H1 (cell line): Measurements from ENCODE around the gene ALK. TPM values are rescaled to one million over a fixed set of nuclear protein-coding genes. Genes with fewer than 3 reads are reported as not detected.

Source experiments
- CTCF ChIA-PET: fragments of 300-600 bp; sonication (Branson Sonifier 250); formaldehyde crosslinking; loops from one replicate; lab custom pipeline; 2021; ENCODE audit not compliant: partially characterized antibody; lab: Charles Lee
- POLR2A ChIA-PET: fragments of 300-600 bp; sonication (Branson Sonifier 250); formaldehyde crosslinking; loops from one replicate; lab custom pipeline; 2021; ENCODE audit warnings: inconsistent platforms; ENCODE audit not compliant: partially characterized antibody; lab: Charles Lee
- DNase-seq, 2 experiments: peaks; one replicate each; pipeline versions ENCODE4 v3.0.0 to v3.0.0-alpha.2; 2010 to 2022; ENCODE audit warnings: low spot score in 2 of 2, low read depth in 1 of 2, mixed read lengths in 1 of 2
- FAIRE-seq: peaks from 2 replicates; lab custom pipeline; 2011; peaks lifted over from hg19 to GRCh38; lab: Jason Lieb, UNC
- H2AFZ ChIP-seq: 2 replicates; pipeline ENCODE4 v1.8.1; 2012; ENCODE audit warnings: low read length, inconsistent platforms
- H2AK5ac ChIP-seq: 2 replicates; pipeline ENCODE4 v1.6.1; 2013; ENCODE audit warnings: low read depth, low read length
- H2BK120ac ChIP-seq: replicated peaks from 2 replicates; pipeline ENCODE3; 2013; ENCODE audit warnings: low read depth, low read length, inconsistent platforms
- H2BK12ac ChIP-seq: 2 replicates; pipeline ENCODE4 v1.6.1; 2013; ENCODE audit warnings: low read depth, low read length
- H2BK15ac ChIP-seq: 2 replicates; pipeline ENCODE4 v1.6.1; 2013; ENCODE audit warnings: low read length
- H2BK20ac ChIP-seq: 2 replicates; pipeline ENCODE4 v1.6.1; 2013; ENCODE audit warnings: low read length
- H2BK5ac ChIP-seq: 2 replicates; pipeline ENCODE4 v1.6.1; 2013; ENCODE audit warnings: low read depth, low read length
- H3K14ac ChIP-seq: 2 replicates; pipeline ENCODE4 v1.6.1; 2013; ENCODE audit warnings: inconsistent platforms; ENCODE audit not compliant: insufficient read length
- H3K18ac ChIP-seq: 2 replicates; pipeline ENCODE4 v1.6.1; 2013; ENCODE audit warnings: low read length; ENCODE audit errors: extremely low read depth
- H3K23ac ChIP-seq: 2 replicates; pipeline ENCODE4 v1.6.1; 2013; ENCODE audit warnings: inconsistent platforms; ENCODE audit not compliant: insufficient read length
- H3K23me2 ChIP-seq: 2 replicates; pipeline ENCODE4 v1.6.1; 2013; ENCODE audit warnings: low read depth, low read length
- H3K27ac ChIP-seq: 2 replicates; pipeline ENCODE4 v1.6.1; 2011; ENCODE audit warnings: low read depth, low read length, inconsistent platforms
- H3K27me3 ChIP-seq, 4 experiments: replicated peaks in 1 of 4; 1 replicate in 1 of 4; 2 replicates in 3 of 4; pipeline versions ENCODE4 v1.6.1 to v1.8.1; 2011 to 2013; ENCODE audit warnings: low read length in 3 of 4, mild to moderate bottlenecking in 3 of 4, inconsistent platforms in 2 of 4, mixed read lengths in 2 of 4, moderate library complexity in 1 of 4; ENCODE audit not compliant: control insufficient read depth in 3 of 4, insufficient read depth in 3 of 4; ENCODE audit errors: extremely low read depth in 1 of 4
- H3K36me3 ChIP-seq, 4 experiments: 2 replicates each; pipeline versions ENCODE4 v1.6.1 to v1.8.1; 2011 to 2013; ENCODE audit warnings: mild to moderate bottlenecking in 4 of 4, low read length in 3 of 4, moderate library complexity in 2 of 4, control low read depth in 1 of 4, inconsistent platforms in 1 of 4; ENCODE audit not compliant: insufficient read depth in 4 of 4, control insufficient read depth in 2 of 4
- H3K4ac ChIP-seq: replicated peaks from 2 replicates; pipeline ENCODE3; 2013; ENCODE audit warnings: low read length, low read depth, mixed read lengths, inconsistent platforms; ENCODE audit not compliant: insufficient read length
- H3K4me1 ChIP-seq, 4 experiments: replicated peaks in 1 of 4; 1 replicate in 1 of 4; 2 replicates in 3 of 4; pipeline versions ENCODE4 v1.6.1 to v1.8.1; 2011 to 2013; ENCODE audit warnings: low read length in 3 of 4, inconsistent platforms in 2 of 4, mixed read lengths in 1 of 4; ENCODE audit not compliant: insufficient read depth in 4 of 4, control insufficient read depth in 3 of 4
- H3K4me2 ChIP-seq, 2 experiments: 2 replicates each; pipeline versions ENCODE4 v1.6.1 to v1.8.1; 2011 to 2013; ENCODE audit warnings: low read depth in 2 of 2, low read length in 2 of 2, control low read depth in 1 of 2, inconsistent platforms in 1 of 2, mild to moderate bottlenecking in 1 of 2; ENCODE audit not compliant: insufficient read depth in 1 of 2
- H3K4me3 ChIP-seq, 4 experiments: fragments of 200-600, 300-600 bp in 1 of 4; sonication (generic), shearing (Covaris generic), sonication (Bioruptor Twin) in 1 of 4; 2 replicates each; pipeline versions ENCODE4 v1.5.1 to v1.8.1; 2011 to 2016; ENCODE audit warnings: low read length in 4 of 4, low read depth in 3 of 4, control low read depth in 2 of 4, inconsistent platforms in 2 of 4, mild to moderate bottlenecking in 2 of 4, mixed read lengths in 1 of 4, moderate library complexity in 1 of 4; ENCODE audit not compliant: insufficient read depth in 2 of 4; ENCODE audit errors: extremely low read depth in 1 of 4
- H3K56ac ChIP-seq: replicated peaks from 2 replicates; pipeline ENCODE3; 2013; ENCODE audit warnings: low read depth, mild to moderate bottlenecking, mixed read lengths, low read length, inconsistent platforms; ENCODE audit not compliant: insufficient read length
- H3K79me1 ChIP-seq: 2 replicates; pipeline ENCODE4 v1.6.1; 2013; ENCODE audit warnings: low read depth, low read length, control low read depth
- H3K79me2 ChIP-seq, 2 experiments: 2 replicates each; pipeline versions ENCODE4 v1.6.1 to v1.8.1; 2012 to 2013; ENCODE audit warnings: low read length in 2 of 2, mild to moderate bottlenecking in 2 of 2, inconsistent platforms in 1 of 2; ENCODE audit not compliant: insufficient read depth in 2 of 2, control insufficient read depth in 1 of 2
- H3K9ac ChIP-seq, 4 experiments: replicated peaks in 1 of 4; 1 replicate in 1 of 4; 2 replicates in 3 of 4; pipeline versions ENCODE4 v1.6.1 to v1.8.1; 2011 to 2013; ENCODE audit warnings: low read depth in 3 of 4, low read length in 3 of 4, control low read depth in 2 of 4, mild to moderate bottlenecking in 2 of 4, moderate library complexity in 2 of 4, inconsistent platforms in 1 of 4; ENCODE audit errors: extremely low read depth in 1 of 4
- H3K9me3 ChIP-seq, 2 experiments: 2 replicates each; pipeline versions ENCODE4 v1.6.1 to v1.8.1; 2012 to 2013; ENCODE audit warnings: mild to moderate bottlenecking in 2 of 2, moderate library complexity in 2 of 2, control low read depth in 1 of 2, inconsistent platforms in 1 of 2, low read depth in 1 of 2, low read length in 1 of 2, mixed read lengths in 1 of 2; ENCODE audit not compliant: insufficient read depth in 2 of 2
- H4K20me1 ChIP-seq, 2 experiments: replicated peaks in 1 of 2; 2 replicates each; pipeline versions ENCODE3 to v1.8.1; 2011 to 2013; ENCODE audit warnings: inconsistent platforms in 2 of 2, low read length in 2 of 2, mild to moderate bottlenecking in 1 of 2; ENCODE audit not compliant: insufficient read depth in 2 of 2, control insufficient read depth in 1 of 2
- H4K5ac ChIP-seq: 2 replicates; pipeline ENCODE4 v1.6.1; 2013; ENCODE audit warnings: low read length, low read depth, mixed read lengths, inconsistent platforms; ENCODE audit not compliant: insufficient read length
- H4K8ac ChIP-seq: 2 replicates; pipeline ENCODE4 v1.8.0; 2013; ENCODE audit warnings: mild to moderate bottlenecking, moderate library complexity, low read length, inconsistent platforms; ENCODE audit not compliant: insufficient read depth; ENCODE audit errors: extremely low read depth
- H4K91ac ChIP-seq: replicated peaks from 2 replicates; pipeline ENCODE3; 2013; ENCODE audit warnings: low read length, mixed read lengths, inconsistent platforms; ENCODE audit not compliant: insufficient read length
- CBX5 ChIP-seq: fragments of 300-800, 300-1000 bp; sonication (generic); IDR thresholded peaks from 2 replicates; pipeline ENCODE4 v1.7.1; 2016; ENCODE audit warnings: antibody characterized with exemption, low read length, low read depth
- CBX8 ChIP-seq: fragments of 300-800, 300-1000 bp; sonication (generic); IDR thresholded peaks from 2 replicates; pipeline ENCODE4 v1.7.1; 2016; ENCODE audit warnings: low read depth, low read length, borderline replicate concordance
- HDAC6 ChIP-seq: IDR thresholded peaks from one replicate; pipeline ENCODE4 v1.7.1; 2012; ENCODE audit warnings: low read depth, mild to moderate bottlenecking, inconsistent platforms, low read length, moderate library complexity
- RNF2 ChIP-seq: fragments of 200-900, 300-1000 bp; sonication (generic); IDR thresholded peaks from 2 replicates; pipeline ENCODE4 v1.7.1; 2016; ENCODE audit warnings: borderline replicate concordance, low read depth, mild to moderate bottlenecking, antibody characterized with exemption, low read length; ENCODE audit not compliant: poor library complexity, severe bottlenecking; ENCODE audit errors: missing control alignments
- SP4 ChIP-seq: IDR thresholded peaks from 2 replicates; pipeline ENCODE4 v1.6.1; 2012; ENCODE audit warnings: low read length, inconsistent platforms
- TBP ChIP-seq: IDR thresholded peaks from 2 replicates; pipeline ENCODE4 v1.6.1; 2011; ENCODE audit warnings: low read depth, low read length, improper control_type of control experiment
- TCF12 ChIP-seq: IDR thresholded peaks from 2 replicates; pipeline ENCODE4 v1.6.1; 2011; ENCODE audit warnings: low read depth, mild to moderate bottlenecking, low read length
- WGBS, 2 experiments: shearing (Covaris generic) in 1 of 2; methylation state at CpG; one replicate each; pipeline versions ENCODE4 v1.1.6 to v1.1.7; 2013 to 2015; ENCODE audit warnings: low lambda C conversion rate in 2 of 2, mixed read lengths in 2 of 2, inconsistent platforms in 1 of 2, low coverage in 1 of 2, missing lambda C conversion rate in 1 of 2; ENCODE audit not compliant: insufficient replicate concordance in 2 of 2, insufficient coverage in 1 of 2, insufficient read length in 1 of 2; ENCODE audit errors: extremely low coverage in 1 of 2, missing lambda C conversion rate in 1 of 2; 5-methylcytosine and 5-hydroxymethylcytosine counted together
- polyA plus RNA-seq, 7 experiments: library from polyadenylated mRNA; depleted of rRNA in 3 of 7; stranded (reverse) in 5 of 7; unstranded in 2 of 7; fragments of >200 nt in 5 of 7; fragments of 200-250 nt in 2 of 7; gene quantifications; 1 replicate in 5 of 7; 2 replicates in 1 of 7; 4 replicates in 1 of 7; pipeline versions ENCODE4 v1.2.1 to v1.2.3, GENCODE V29; 2011 to 2013; ENCODE audit warnings: missing spikeins in 2 of 7, mixed read lengths in 2 of 7
- total RNA-seq: library from RNA; stranded (reverse); fragmentation: NEBNext Ultra II Directional; extraction: Animal tissue kit (Norgen Biotek cat#: 25700); gene quantifications from 2 replicates; pipeline ENCODE4 v1.2.1, GENCODE V29; 2021
- TF ChIP-seq, protein P1 (sequence below): IDR thresholded peaks from 2 replicates; pipeline ENCODE4 v1.6.1; 2011; ENCODE audit warnings: low read length, improper control_type of control experiment

Gene ALK
- total and polyA plus RNA-seq, 2 of the 8 experiments (the other 6 are each of a cell fraction or from before 2014, with no cell fraction given), result 0.02 to 0.09 TPM

DNA sequence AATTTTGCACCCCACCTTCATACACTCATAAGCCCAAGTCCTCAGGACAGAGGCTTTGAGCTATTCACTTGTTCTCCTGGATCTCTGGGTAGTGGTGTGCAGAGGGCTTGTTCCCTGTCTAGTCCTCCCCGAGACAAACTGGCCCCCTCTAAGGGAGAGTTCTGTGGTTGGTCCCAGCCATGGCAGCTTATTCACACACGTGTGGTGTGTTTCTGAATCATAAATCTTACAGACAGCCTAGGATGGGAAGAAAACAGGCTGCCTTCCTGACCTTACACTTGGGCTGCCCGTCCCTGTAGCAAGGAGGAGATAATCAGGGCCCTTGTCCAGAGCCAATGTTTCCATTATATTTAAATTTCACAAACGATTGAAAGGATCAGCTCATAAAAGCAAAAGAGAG lies 551.2 kb downstream of the ALK start:
- Histone ChIP-seq H3K79me2 (no peaks in the 10 kb centered on the region), H4K5ac (no peak overlapping the region), H3K4me1 (peaks cover 0 to 11% (median 4%) of the 10 kb centered on the region in 4 experiments; a peak in 6 of 7 replicates), H2BK15ac (no peak overlapping the region), H4K20me1 (no peaks in the 10 kb centered on the region), H2BK20ac (no peak overlapping the region), H3K4ac (no peak overlapping the region), H3K18ac (no peak overlapping the region), H3K56ac (no peak overlapping the region), H4K91ac (no peak overlapping the region), H3K9ac (no peak overlapping the region), H2BK12ac (no peak overlapping the region), H3K4me3 (no peak overlapping the region), H2BK5ac (no peak overlapping the region), H3K23me2 (no peaks in the 10 kb centered on the region; the same call in 1 of the 2 replicates), H3K27me3 (no peaks in the 10 kb centered on the region), H4K8ac (no peak overlapping the region), H3K27ac (no peak overlapping the region), H3K79me1 (no peaks in the 10 kb centered on the region), H3K4me2 (no peak overlapping the region), H2BK120ac (no peak overlapping the region), H3K14ac (no peak overlapping the region), H3K23ac (no peak overlapping the region), H3K9me3 (no peaks in the 10 kb centered on the region), H3K36me3 (no peaks in the 10 kb centered on the region; a peak in 1 of 8 replicates), H2AK5ac (no peak overlapping the region), H2AFZ (no peak overlapping the region)
- ChIA-PET POLR2A (no interaction called here), CTCF (no interaction called here)
- 85% methylated on average over 4 of the region's 4 CpGs; no CpG with 5 or more reads in 1 of the 2 experiments for WGBS, 2 experiments
- DNase-seq (no peak), FAIRE-seq (no peak)
- TF ChIP-seq CBX5 (no peak), SP4 (no peak), TCF12 (no peak), HDAC6 (no peak), CBX8 (no peak), RNF2 (no peak), TBP (no peak)
- TF ChIP-seq, protein P1, sequence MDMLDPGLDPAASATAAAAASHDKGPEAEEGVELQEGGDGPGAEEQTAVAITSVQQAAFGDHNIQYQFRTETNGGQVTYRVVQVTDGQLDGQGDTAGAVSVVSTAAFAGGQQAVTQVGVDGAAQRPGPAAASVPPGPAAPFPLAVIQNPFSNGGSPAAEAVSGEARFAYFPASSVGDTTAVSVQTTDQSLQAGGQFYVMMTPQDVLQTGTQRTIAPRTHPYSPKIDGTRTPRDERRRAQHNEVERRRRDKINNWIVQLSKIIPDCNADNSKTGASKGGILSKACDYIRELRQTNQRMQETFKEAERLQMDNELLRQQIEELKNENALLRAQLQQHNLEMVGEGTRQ, result no peak
